WTC11 (cell line): ENCODE results near the gene SPRR2F. TPM values are rescaled to one million over a fixed set of nuclear protein-coding genes. Genes with fewer than 3 reads are reported as not detected.
"Not testable (repeated sequence)": the region's sequence is repeated elsewhere in the genome, so short reads cannot be mapped to it uniquely, and the experiment has no call there.

Experiments used
- ATAC-seq: fragments of 200-7000 bp; cut with Tn5 transposase; 2 replicates; pipeline ENCODE4 v1.10.0; 2021; ENCODE audit warnings: mild to moderate bottlenecking, moderate library complexity
- CTCF ChIA-PET: fragments of 300-600 bp; sonication (Branson Sonifier 250); formaldehyde crosslinking; loops from one replicate; lab custom pipeline; 2021; ENCODE audit warnings: antibody characterized with exemption; lab: Charles Lee
- POLR2A ChIA-PET: fragments of 350-600 bp; sonication (Branson Sonifier 250); formaldehyde crosslinking; loops from one replicate; lab custom pipeline; 2021; ENCODE audit warnings: antibody characterized with exemption; lab: Charles Lee
- DNase-seq: peaks from one replicate; pipeline ENCODE4 v3.0.0; 2021; ENCODE audit warnings: low spot score
- H3K27ac Mint-ChIP-seq: 2 replicates; pipeline ENCODE4 v1.8.0; 2021; ENCODE audit warnings: mixed read lengths
- H3K27me3 Mint-ChIP-seq: 2 replicates; pipeline ENCODE4 v1.8.0; 2021; ENCODE audit warnings: low read depth, mild to moderate bottlenecking, moderate library complexity, mixed read lengths
- H3K36me3 Mint-ChIP-seq: 2 replicates; pipeline ENCODE4 v1.8.0; 2021; ENCODE audit warnings: mixed read lengths
- H3K4me1 Mint-ChIP-seq: 2 replicates; pipeline ENCODE4 v1.8.0; 2022; ENCODE audit warnings: mixed read lengths
- H3K4me3 Mint-ChIP-seq: 2 replicates; pipeline ENCODE4 v1.8.0; 2021; ENCODE audit warnings: mild to moderate bottlenecking, moderate library complexity, mixed read lengths
- H3K9me3 Mint-ChIP-seq: 2 replicates; pipeline ENCODE4 v1.8.0; 2021; ENCODE audit warnings: mixed read lengths
- CBFB ChIP-seq: sonication (generic); formaldehyde crosslinking; IDR thresholded peaks from 2 replicates; pipeline ENCODE4 v1.8.1; 2022; ENCODE audit warnings: mild to moderate bottlenecking, low read depth, missing genetic modification reagents
- FOXJ3 ChIP-seq: sonication (generic); formaldehyde crosslinking; IDR thresholded peaks from 2 replicates; pipeline ENCODE4 v1.9.0; 2021; ENCODE audit warnings: missing genetic modification reagents, mild to moderate bottlenecking, borderline replicate concordance
- FOXK1 ChIP-seq: sonication (generic); formaldehyde crosslinking; IDR thresholded peaks from 2 replicates; pipeline ENCODE4 v1.8.0; 2022; ENCODE audit warnings: mild to moderate bottlenecking, moderate library complexity, missing genetic modification reagents
- GABPB1 ChIP-seq: sonication (generic); formaldehyde crosslinking; IDR thresholded peaks from 2 replicates; pipeline ENCODE4 v1.8.1; 2023; ENCODE audit warnings: mild to moderate bottlenecking, missing genetic modification reagents
- GRHL2 ChIP-seq: fragments of 250-450 bp; sonication (Bioruptor Pico); IDR thresholded peaks from 2 replicates; pipeline ENCODE4 v1.8.0; 2022; ENCODE audit warnings: mild to moderate bottlenecking, moderate library complexity; ENCODE audit not compliant: insufficient replicate concordance, severe bottlenecking
- IRF2 ChIP-seq: sonication (generic); formaldehyde crosslinking; IDR thresholded peaks from 2 replicates; pipeline ENCODE4 v1.8.0; 2022; ENCODE audit warnings: low read depth, missing genetic modification reagents, borderline replicate concordance
- SMAD3 ChIP-seq: sonication (generic); formaldehyde crosslinking; IDR thresholded peaks from 2 replicates; pipeline ENCODE4 v1.8.0; 2022; ENCODE audit warnings: missing genetic modification reagents, mild to moderate bottlenecking, borderline replicate concordance
- total RNA-seq: library from RNA; stranded (reverse); gene quantifications from 3 replicates; pipeline ENCODE4 v1.2.3, GENCODE V29; 2021
- TF ChIP-seq, protein P1 (sequence below): sonication (generic); formaldehyde crosslinking; IDR thresholded peaks from 2 replicates; pipeline ENCODE4 v1.8.1; 2022; ENCODE audit warnings: mild to moderate bottlenecking, missing genetic modification reagents, moderate library complexity, borderline replicate concordance
- TF ChIP-seq, protein P2 (sequence below): fragments of 250-450 bp; sonication (Bioruptor Pico); IDR thresholded peaks from 2 replicates; pipeline ENCODE4 v2.1.2; 2022; ENCODE audit warnings: mild to moderate bottlenecking, moderate library complexity
- TF ChIP-seq, protein P3 (sequence below): sonication (generic); formaldehyde crosslinking; IDR thresholded peaks from 2 replicates; pipeline ENCODE4 v1.8.1; 2022; ENCODE audit warnings: mild to moderate bottlenecking, moderate library complexity, missing genetic modification reagents
- TF ChIP-seq, protein P4 (sequence below): fragments of 250-450 bp; sonication (Bioruptor Pico); IDR thresholded peaks from 2 replicates; pipeline ENCODE4 v1.9.0; 2021; ENCODE audit warnings: mild to moderate bottlenecking
- TF ChIP-seq, protein P5 (sequence below): sonication (generic); formaldehyde crosslinking; IDR thresholded peaks from 2 replicates; pipeline ENCODE4 v1.8.1; 2022; ENCODE audit warnings: low read depth, mild to moderate bottlenecking, moderate library complexity, missing genetic modification reagents, borderline replicate concordance

SPRR2F gene
- total RNA-seq, 1 experiment from 2014 or later: not detected

DNA sequence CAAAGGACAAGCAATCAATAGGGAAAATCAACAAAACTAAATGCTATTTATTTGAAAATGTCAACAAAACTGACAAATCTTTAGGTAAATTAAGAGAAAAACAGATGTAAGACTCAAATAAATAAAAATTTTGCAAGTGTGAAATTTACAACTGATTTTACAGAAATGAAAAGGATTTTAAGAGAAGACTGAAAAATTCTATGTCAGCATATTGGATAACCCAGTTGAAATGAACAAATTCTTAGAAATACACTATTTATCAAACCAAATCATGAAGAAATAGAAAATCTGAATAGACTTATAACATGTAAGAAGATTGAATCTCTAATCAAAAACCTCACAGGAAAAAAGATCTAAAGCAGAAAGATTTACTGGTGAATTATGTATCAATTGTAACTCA is 7.6 kb upstream of the SPRR2F start (continued):
- TF ChIP-seq, protein P1, sequence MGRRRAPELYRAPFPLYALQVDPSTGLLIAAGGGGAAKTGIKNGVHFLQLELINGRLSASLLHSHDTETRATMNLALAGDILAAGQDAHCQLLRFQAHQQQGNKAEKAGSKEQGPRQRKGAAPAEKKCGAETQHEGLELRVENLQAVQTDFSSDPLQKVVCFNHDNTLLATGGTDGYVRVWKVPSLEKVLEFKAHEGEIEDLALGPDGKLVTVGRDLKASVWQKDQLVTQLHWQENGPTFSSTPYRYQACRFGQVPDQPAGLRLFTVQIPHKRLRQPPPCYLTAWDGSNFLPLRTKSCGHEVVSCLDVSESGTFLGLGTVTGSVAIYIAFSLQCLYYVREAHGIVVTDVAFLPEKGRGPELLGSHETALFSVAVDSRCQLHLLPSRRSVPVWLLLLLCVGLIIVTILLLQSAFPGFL (CRISPR knock-in tag): no peak
- TF ChIP-seq FOXK1 (CRISPR knock-in tag) (no peak), CBFB (CRISPR knock-in tag) (no peak)
- TF ChIP-seq, protein P2, sequence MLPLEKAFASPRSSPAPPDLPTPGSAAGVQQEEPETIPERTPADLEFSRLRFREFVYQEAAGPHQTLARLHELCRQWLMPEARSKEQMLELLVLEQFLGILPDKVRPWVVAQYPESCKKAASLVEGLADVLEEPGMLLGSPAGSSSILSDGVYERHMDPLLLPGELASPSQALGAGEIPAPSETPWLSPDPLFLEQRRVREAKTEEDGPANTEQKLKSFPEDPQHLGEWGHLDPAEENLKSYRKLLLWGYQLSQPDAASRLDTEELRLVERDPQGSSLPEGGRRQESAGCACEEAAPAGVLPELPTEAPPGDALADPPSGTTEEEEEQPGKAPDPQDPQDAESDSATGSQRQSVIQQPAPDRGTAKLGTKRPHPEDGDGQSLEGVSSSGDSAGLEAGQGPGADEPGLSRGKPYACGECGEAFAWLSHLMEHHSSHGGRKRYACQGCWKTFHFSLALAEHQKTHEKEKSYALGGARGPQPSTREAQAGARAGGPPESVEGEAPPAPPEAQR (CRISPR knock-in tag): no peak

DNA sequence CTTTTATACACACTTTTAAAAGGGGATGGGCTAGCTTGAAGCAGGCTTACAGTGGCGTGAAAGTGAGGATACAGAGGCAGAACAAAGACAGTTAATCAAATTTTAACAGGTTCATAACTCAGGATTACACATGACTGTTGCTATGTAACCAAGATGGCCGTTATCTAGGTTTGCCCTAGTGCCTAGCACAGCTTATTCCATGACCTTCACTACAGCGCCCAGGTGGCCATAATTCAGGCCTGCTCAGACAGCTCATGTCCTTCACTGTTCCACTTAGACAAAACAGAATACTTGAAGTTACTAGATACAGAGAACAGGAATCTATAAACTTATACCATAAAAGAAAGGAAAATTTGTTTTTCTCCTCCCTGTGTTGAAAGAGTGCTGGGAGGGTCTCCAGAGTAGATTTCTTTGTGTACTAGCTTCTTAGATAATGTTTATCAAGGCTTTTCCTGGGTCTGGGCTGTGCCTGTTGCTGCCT is 6.2 kb upstream of the SPRR2F start:
- ATAC-seq: no peak
- peaks cover 42% of the 10 kb centered on the region for H3K4me1 Mint-ChIP-seq

DNA sequence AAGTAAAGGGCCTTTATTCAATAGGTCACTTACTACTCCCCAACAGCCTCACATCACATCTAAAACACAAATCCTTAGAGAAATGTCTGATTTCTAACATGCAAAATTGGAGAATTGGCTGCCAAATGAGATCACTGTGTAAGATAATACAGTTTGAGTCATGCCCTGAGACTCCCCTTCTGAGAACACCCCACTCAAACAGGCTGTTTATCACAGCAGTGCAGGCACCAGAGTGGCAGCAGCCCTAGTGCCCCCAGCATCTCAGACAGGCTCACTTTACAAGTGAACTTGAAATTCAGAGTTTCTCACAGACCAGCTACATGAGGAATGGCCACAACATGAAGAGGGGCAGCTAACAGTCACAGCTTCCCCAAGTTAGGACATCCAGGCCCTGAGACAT is 1.9 kb upstream of the SPRR2F start:
- DNase-seq, CTCF ChIA-PET, H3K27ac Mint-ChIP-seq, POLR2A ChIA-PET, H3K4me3 Mint-ChIP-seq, H3K27me3 Mint-ChIP-seq, H3K9me3 Mint-ChIP-seq, H3K36me3 Mint-ChIP-seq, ATAC-seq: not testable (repeated sequence)
- H3K4me1 Mint-ChIP-seq: peaks cover 16% of the 10 kb centered on the region

More for the DNA sequence above, 6.2 kb upstream of the SPRR2F start:
- Mint-ChIP-seq H3K4me3 (no peak overlapping the region), H3K36me3 (peaks cover 20% of the 10 kb centered on the region)
- TF ChIP-seq, protein P3, sequence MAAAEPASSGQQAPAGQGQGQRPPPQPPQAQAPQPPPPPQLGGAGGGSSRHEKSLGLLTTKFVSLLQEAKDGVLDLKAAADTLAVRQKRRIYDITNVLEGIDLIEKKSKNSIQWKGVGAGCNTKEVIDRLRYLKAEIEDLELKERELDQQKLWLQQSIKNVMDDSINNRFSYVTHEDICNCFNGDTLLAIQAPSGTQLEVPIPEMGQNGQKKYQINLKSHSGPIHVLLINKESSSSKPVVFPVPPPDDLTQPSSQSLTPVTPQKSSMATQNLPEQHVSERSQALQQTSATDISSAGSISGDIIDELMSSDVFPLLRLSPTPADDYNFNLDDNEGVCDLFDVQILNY: no peak
- TF ChIP-seq, protein P4, sequence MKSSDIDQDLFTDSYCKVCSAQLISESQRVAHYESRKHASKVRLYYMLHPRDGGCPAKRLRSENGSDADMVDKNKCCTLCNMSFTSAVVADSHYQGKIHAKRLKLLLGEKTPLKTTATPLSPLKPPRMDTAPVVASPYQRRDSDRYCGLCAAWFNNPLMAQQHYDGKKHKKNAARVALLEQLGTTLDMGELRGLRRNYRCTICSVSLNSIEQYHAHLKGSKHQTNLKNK (CRISPR knock-in tag): no peak
- no peak for TF ChIP-seq FOXJ3 (CRISPR knock-in tag)
- no peak for TF ChIP-seq CBFB (CRISPR knock-in tag)
- TF ChIP-seq, protein P5, sequence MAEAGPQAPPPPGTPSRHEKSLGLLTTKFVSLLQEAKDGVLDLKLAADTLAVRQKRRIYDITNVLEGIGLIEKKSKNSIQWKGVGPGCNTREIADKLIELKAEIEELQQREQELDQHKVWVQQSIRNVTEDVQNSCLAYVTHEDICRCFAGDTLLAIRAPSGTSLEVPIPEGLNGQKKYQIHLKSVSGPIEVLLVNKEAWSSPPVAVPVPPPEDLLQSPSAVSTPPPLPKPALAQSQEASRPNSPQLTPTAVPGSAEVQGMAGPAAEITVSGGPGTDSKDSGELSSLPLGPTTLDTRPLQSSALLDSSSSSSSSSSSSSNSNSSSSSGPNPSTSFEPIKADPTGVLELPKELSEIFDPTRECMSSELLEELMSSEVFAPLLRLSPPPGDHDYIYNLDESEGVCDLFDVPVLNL: no peak
- no peak for TF ChIP-seq SMAD3 (CRISPR knock-in tag)
- TF ChIP-seq IRF2 (CRISPR knock-in tag): no peak
- TF ChIP-seq GRHL2 (CRISPR knock-in tag): no peak
- TF ChIP-seq, protein P1 (CRISPR knock-in tag): no peak
- no peak for TF ChIP-seq GABPB1
- TF ChIP-seq, all 79 proteins: peak for 0
- ChIA-PET CTCF (no interaction called here), POLR2A (no interaction called here)
- H3K27me3 Mint-ChIP-seq: peaks cover 3% of the 10 kb centered on the region; the same call in 1 of the 2 replicates
- no peak overlapping the region for H3K27ac Mint-ChIP-seq
- H3K9me3 Mint-ChIP-seq: peaks cover 28% of the 10 kb centered on the region
- no peak for DNase-seq

DNA sequence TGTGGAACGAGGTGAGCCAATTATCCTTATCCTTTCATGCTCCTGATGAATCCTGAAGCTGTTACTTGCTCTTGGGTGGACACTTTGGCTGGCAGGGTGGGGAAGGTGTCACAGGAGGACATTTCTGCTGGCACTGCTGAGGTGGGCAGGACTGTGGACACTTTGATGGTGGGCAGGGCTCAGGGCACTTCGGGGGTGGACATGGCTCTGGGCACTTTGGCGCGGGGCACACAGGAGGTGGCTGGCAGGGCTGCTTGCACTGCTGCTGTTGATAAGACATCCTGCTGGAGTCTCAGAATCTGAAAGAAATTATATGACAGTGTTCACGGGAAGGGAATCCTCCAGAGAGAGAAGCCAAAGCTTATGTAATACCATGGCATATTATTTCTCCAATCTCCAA is 862 bp downstream of the SPRR2F start:
- H3K36me3 Mint-ChIP-seq, H3K27me3 Mint-ChIP-seq, H3K4me3 Mint-ChIP-seq, POLR2A ChIA-PET, ATAC-seq, H3K27ac Mint-ChIP-seq, H3K4me1 Mint-ChIP-seq, CTCF ChIA-PET, DNase-seq: not testable (repeated sequence)
- H3K9me3 Mint-ChIP-seq: peaks cover 12% of the 10 kb centered on the region
